Neural crest cell (in vitro differentiated cells): ENCODE measurements around the gene BTBD7. TPM values are rescaled to one million over a fixed set of nuclear protein-coding genes. Genes with fewer than 3 reads are reported as not detected.

Experiments
- DNase-seq: peaks from one replicate; pipeline ENCODE4 v3.0.0; 2021; ENCODE audit warnings: low read depth, mixed read lengths, low spot score
- H3K27ac Mint-ChIP-seq: one replicate; pipeline ENCODE4 v1.8.0; 2021; ENCODE audit warnings: mild to moderate bottlenecking, mixed read lengths; ENCODE audit not compliant: unreplicated experiment
- H3K27me3 Mint-ChIP-seq: 2 replicates; pipeline ENCODE4 v1.8.0; 2021; ENCODE audit warnings: low read depth, mild to moderate bottlenecking, mixed read lengths
- H3K36me3 Mint-ChIP-seq: 2 replicates; pipeline ENCODE4 v1.8.0; 2021; ENCODE audit warnings: low read depth, mild to moderate bottlenecking, mixed read lengths
- H3K4me1 Mint-ChIP-seq: 2 replicates; pipeline ENCODE4 v1.8.0; 2021; ENCODE audit warnings: mixed read lengths
- H3K4me3 Mint-ChIP-seq: one replicate; pipeline ENCODE4 v1.8.0; 2021; ENCODE audit warnings: mild to moderate bottlenecking, mixed read lengths
- H3K9me3 Mint-ChIP-seq: 2 replicates; pipeline ENCODE4 v1.8.0; 2021; ENCODE audit warnings: mixed read lengths
- CTCF ChIP-seq: fragments of 200-600 bp; sonication (generic); conservative IDR thresholded peaks from 2 replicates; pipeline ENCODE4 v1.5.0; 2021; ENCODE audit warnings: antibody characterized with exemption, mild to moderate bottlenecking
- total RNA-seq: library from RNA; stranded (reverse); gene quantifications from 2 replicates; pipeline ENCODE4 v1.2.1, GENCODE V29; 2021

BTBD7 gene
- total RNA-seq, 1 donor from 2014 or later: 38.0 TPM

- H3K36me3 Mint-ChIP-seq: no peaks in the 10 kb centered on the region
- TF ChIP-seq CTCF: no peak
- no peak overlapping the region for H3K27ac Mint-ChIP-seq
- H3K27me3 Mint-ChIP-seq: no peaks in the 10 kb centered on the region
- peaks cover 35% of the 10 kb centered on the region for H3K4me1 Mint-ChIP-seq
- no peak for DNase-seq
- no peaks in the 10 kb centered on the region for H3K9me3 Mint-ChIP-seq
- no peak overlapping the region for H3K4me3 Mint-ChIP-seq
Measured at GRCh38 chr14:93328546-93328945, 4.3 kb downstream of the BTBD7 start.

DNA sequence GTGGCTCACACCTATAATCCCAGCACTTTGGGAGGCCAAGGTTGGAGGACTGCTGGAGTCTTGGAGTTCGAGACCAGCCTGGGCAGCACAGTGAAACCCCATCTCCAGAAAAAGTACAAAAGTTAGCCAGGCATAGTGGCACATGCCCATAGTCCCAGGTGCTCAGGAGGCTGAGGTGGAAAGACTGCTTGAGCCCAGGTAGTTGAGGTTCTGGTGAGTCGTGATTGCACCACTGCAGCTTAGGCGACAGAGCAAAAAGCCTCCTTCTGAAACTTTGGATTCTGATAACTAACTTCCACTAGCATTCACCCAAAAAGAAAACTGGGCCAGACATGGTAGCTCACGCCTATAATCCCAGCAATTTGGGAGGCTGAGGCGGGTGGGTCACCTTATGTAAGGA, 6.6 kb downstream of the BTBD7 start:
- H3K27me3 Mint-ChIP-seq: no peaks in the 10 kb centered on the region
- H3K4me3 Mint-ChIP-seq: no peak overlapping the region
- H3K4me1 Mint-ChIP-seq: peaks cover 25% of the 10 kb centered on the region
- TF ChIP-seq CTCF: no peak
- H3K27ac Mint-ChIP-seq: no peak overlapping the region
- H3K9me3 Mint-ChIP-seq: no peaks in the 10 kb centered on the region
- no peak for DNase-seq
- no peaks in the 10 kb centered on the region for H3K36me3 Mint-ChIP-seq

GRCh38 chr14:93323600-93324174, 9.1 kb downstream of the BTBD7 start:
- Mint-ChIP-seq H3K9me3 (no peaks in the 10 kb centered on the region), H3K4me3 (no peak overlapping the region), H3K27ac (no peak overlapping the region), H3K27me3 (no peaks in the 10 kb centered on the region), H3K4me1 (peaks cover 27% of the 10 kb centered on the region), H3K36me3 (no peaks in the 10 kb centered on the region)
- DNase-seq: no peak
- TF ChIP-seq CTCF: no peak

DNA sequence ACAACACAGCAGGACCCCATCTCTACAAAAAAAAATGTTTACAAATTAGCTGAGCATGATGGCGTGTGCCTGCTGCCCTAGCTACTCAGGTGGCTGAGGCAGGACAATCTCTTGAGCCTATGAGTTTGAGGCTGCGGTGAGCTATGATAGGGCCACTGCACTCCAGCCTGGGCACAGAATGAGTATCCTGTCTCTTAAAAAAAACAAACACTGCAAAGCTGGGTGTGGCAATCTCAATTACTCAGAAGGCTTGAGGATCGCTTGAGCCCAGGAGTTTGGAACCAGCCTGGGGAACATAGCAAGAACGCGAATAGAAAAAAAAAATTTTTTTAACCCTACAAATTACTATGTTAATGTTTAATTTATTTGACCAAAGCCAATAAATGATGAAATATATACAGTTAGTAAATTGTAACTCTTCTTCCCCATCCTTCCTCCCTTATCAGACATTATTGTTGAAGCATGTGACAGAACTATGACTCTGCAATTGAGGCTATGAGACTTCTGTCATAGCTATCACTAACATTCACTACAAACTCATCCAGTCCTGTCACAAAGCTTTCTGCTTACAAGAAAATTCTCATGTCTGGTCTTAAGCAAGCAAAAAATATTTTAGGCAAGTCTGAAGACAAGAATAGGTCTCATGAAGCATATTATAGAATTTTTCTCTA, 9.8 kb downstream of the BTBD7 start:
- TF ChIP-seq CTCF: no peak
- no peak for DNase-seq
- H3K4me1 Mint-ChIP-seq: peaks cover 33% of the 10 kb centered on the region
- no peaks in the 10 kb centered on the region for H3K27me3 Mint-ChIP-seq
- no peak overlapping the region for H3K27ac Mint-ChIP-seq
- H3K4me3 Mint-ChIP-seq: no peak overlapping the region
- no peaks in the 10 kb centered on the region for H3K36me3 Mint-ChIP-seq
- no peaks in the 10 kb centered on the region for H3K9me3 Mint-ChIP-seq

DNA sequence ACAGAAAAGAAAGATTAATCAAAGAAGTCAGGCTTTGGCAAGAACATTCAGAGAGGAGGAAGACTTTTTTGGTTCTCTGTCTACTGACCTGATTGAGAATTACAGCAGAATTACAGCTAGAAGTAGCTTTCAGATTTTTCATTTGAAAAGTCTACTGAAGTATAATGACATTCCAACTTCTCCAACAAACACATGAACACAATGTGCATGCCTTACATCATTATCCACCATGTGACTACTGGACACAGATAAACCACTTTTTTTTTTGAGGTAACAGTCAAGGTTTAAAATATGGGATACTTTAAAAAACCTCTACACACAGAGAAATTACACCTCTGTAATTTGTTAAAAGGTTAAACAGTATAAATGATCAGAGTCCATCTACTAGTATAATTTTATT, 12.3 kb downstream of the BTBD7 start:
- no peaks in the 10 kb centered on the region for H3K36me3 Mint-ChIP-seq
- DNase-seq: no peak
- H3K27ac Mint-ChIP-seq: no peak overlapping the region
- TF ChIP-seq CTCF: no peak
- no peaks in the 10 kb centered on the region for H3K9me3 Mint-ChIP-seq
- H3K4me3 Mint-ChIP-seq: no peak overlapping the region
- no peaks in the 10 kb centered on the region for H3K27me3 Mint-ChIP-seq
- peaks cover 37% of the 10 kb centered on the region for H3K4me1 Mint-ChIP-seq
